NCI-H748 (cell line): Measurements from ENCODE around the gene MLLT10.
"Not testable (repeated sequence)": the region's sequence is repeated elsewhere in the genome, so short reads cannot be mapped to it uniquely, and the experiment has no call there.

ENCODE experiments used
- DNase-seq: peaks from one replicate; lab custom pipeline; 2025; ENCODE audit not compliant: unreplicated experiment; lab: John Stamatoyannopoulos, UW

Gene MLLT10

DNA sequence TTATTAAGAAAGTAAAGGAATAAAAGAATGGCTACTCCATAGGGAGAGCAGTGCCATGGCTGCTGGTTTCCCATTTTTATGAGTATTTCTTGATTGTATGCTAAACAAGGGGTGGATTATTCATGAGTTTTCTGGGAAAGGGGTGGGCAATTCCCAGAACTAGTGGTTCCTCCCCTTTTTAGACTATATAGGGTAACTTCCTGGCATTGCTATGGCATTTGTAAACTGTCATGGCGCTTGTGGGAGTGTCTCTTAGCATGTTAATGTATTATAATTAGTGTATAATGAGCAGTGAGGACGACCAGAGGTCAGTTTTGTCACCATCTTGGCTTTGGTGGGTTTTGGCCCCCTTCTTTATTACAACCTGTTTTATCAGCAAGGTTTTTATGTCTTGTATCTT is 40.5 kb downstream of the MLLT10 start:
- DNase-seq, result not testable (repeated sequence)

DNA sequence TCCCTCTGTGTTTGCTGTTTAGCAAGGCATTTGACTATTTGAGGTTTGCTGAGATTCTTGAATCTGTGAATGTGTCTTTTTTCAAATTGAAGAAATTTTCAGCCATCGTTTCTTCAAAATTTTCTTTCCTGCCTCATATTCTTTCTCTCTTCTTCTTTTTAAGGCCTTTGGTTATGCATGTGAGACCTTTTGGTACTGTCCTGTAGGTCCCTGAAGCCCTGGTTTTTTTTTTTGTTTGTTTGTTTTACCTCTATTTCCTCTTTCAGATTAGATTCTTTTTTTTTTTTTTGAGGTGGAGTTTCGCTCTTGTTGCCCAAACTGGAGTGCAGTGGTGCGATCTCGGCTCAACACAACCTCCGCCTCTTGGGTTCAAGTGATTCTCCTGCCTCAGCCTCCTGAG is 45.3 kb downstream of the MLLT10 start:
- no peak for DNase-seq

DNA sequence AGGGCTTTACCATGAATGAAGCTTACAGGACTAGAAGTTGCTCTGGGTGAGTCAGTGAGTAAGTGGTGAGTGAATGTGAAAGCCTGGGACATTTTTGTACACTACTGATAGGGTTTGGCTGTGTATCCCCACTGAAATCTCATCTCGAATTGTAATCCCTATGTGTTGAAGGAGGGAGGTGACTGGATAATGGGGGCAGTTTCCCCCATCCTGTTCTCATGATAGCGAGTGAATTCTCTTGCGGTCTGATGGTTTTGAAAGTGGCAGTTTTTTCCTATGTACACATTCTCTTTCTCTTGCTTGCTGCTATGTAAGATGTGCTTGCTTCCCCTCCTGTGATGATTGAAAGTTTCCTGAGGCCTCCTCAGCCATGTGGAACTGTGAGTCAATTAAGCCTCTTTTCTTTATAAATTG is 47.4 kb downstream of the MLLT10 start:
- DNase-seq, result not testable (repeated sequence)

DNA sequence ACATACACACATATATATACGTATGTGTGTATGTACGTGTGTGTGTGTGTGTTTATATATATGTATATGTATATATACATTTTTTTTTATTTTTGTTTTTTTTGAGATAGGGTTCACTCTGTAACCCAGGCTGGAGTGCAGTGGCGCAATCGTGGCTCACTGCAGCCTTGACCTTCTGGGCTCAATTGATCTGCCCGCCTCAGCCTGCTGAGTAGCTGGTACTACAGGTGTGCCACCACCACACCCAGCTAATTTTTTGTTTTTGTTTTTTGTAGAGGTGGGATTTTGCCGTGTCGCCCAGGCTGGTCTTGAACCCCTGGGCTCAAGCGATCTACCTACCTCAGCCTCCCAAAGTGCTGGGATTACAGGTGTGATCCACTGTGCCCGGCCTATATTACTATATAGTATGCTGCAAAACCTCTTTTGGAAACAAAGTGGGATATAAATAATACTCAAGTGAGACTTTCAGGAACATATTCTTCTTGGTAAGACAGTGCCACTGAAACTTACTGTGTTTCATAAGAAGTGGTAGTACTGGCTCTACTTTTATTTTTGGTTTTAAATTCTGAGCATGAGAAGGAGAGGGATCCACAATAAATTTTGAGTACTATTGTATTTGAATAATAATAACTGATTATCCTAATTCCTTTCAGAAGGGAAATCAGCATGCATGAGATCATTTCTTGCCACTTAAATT is 51.0 kb downstream of the MLLT10 start:
- no peak for DNase-seq

DNA sequence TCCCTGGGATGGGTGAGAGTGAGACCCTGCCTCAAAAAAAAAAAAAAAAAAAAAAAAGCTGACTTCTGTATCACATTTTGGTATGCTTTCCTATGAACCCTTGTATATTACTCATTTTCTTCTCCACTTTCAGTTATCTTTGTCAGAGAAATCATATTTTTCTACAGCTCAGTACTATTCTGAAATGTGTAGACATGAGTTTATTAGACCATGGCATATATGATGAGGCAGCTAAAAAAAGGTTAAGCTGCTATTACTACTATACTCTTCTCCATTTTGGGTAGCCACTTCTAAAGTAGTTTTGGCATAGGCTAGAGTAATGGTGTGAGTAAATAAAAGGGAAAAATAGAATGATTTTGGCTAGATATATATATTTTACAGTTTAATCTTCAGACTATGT is 53.4 kb downstream of the MLLT10 start:
- DNase-seq, result no peak

DNA sequence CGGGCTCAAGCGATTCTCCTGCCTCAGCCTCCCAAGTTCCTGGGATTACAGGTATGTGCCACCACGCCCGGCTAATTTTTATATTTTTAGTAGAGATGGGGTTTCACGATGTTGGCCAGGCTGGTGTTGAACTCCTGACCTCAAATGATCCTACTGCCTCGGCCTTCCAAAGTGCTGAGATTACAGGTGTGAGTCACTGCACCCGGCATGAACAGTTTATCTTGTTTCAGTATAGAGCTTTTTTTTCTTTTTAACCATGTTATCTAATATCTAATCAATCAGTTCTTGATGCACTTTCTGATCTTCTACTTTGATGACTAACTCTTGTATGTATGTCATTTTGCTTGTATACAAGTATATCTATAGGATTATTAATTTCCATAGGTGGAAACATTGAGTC is 54.1 kb downstream of the MLLT10 start:
- DNase-seq, result not testable (repeated sequence)

DNA sequence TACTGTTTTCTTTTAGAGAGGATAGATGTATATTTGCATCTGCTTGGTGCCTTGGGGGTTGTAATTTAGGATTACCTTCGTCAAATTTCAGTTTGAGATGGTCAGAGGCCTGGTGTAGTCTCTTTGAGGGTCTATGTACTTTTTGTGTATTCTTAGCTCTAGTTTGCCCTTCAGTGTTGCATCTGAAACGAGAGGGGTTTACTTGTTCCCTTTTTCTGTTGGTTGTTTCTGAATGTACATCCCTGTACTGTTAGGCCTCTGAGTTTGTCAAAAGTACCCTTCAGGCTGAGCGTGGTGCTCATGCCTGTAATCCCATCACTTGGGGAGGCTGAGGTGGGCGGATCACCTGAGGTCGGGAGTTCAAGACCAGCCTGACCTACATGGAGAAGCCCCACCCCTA is 60.0 kb downstream of the MLLT10 start:
- DNase-seq, result no peak

DNA sequence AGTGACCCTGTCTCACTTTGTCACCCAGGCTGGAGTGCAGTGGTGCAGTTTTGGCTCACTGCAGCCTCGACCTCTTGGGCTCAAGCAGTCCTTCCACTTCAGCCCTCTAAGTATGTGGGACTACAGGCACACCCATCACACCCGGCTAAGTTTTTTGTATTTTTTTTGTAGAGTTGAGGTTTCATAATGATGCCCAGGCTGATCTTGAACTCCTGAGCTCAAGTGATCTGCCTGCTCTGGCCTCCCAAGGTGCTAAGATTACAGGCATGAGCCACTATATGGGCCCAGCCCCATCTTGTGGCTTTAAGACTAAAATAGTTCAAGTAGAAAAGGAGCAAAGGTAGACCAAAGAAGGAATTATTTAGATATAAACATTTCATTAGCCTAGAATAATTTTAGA is 65.5 kb downstream of the MLLT10 start:
- no peak for DNase-seq

DNA sequence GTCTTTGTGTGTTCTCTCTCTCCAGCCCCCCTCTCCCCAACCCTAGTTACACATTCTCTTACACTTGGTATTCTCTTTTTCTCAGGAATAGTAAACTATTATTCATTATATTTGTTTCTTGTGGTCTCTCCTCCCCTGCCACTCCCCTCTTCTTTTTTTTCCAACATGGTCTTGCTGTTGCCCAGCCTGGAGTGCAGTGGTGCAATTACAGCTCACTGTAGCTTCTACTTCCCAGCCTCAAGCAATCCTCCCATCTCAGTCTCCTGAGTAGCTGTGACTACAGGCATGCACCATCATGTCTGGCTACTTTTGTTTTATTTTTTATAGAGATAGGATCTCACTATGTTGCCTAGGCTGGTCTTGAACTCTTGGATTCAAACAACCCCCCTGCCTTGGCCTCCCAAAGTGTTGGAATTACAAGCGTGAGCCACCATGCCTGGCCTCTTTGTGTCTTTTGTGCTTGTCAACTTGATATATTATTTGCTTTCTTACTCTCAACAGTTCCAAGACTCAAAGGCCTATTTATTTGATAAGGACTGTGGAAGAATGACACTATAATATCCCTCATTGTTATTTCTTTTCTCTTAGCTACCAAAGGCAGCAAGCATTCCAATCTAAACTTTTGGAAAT is 66.9 kb downstream of the MLLT10 start:
- DNase-seq, result no peak

DNA sequence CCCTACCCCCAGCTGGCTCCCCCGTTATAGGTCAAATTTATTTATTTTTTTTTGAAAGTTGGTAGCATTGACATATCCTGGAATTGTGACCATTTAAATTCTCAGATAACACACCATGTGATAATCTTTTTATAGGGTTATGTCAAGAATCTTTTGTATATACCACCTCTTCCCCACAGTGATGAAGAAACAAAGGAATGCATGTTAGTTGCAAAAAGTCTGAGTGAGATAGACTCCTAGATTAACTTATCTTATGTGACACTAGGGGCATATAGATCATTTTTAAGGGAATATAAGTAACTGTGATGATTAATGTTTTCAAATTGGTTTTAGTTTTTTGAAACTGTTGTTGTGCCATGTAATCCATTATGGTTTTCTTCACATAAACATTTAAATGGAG is 68.3 kb downstream of the MLLT10 start:
- no peak for DNase-seq

DNA sequence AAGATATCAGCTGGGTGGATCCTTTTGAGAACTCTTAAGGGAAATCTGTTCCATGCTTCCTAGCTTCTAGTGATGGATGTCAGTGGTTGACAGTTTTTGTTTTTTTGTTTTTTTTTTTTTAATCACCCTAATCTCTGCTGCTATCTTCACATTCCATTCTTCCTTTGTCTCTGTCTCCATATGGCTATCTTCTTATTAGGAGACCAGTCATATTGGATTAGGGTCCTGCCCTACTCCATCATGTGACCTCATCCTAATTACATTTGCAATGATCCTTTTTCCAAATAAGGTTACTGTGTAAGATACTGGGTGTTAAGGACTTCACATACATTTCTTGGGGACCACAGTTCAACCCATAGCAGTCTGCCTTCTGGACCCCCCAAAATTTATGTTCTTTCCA is 69.7 kb downstream of the MLLT10 start:
- DNase-seq, result no peak

DNA sequence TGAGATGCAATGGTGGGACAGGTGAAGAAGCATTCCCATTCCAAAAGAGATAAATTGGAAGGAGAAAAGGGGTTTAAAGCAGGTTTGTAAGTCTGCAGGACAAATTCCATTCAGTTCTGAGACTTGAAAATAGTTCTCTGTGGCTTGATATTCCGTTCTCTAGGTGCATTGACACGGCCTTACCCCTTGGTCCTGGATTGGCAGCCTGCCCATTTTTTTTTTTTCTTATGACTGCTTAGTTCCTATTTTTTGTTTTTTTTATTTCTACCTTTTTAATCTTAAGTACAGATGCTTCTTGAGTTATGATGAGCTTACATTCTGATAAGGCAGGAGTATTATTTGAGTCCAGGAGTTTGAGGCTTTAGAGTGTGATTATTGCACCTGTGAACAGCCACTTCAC is 70.6 kb downstream of the MLLT10 start:
- DNase-seq, result no peak

DNA sequence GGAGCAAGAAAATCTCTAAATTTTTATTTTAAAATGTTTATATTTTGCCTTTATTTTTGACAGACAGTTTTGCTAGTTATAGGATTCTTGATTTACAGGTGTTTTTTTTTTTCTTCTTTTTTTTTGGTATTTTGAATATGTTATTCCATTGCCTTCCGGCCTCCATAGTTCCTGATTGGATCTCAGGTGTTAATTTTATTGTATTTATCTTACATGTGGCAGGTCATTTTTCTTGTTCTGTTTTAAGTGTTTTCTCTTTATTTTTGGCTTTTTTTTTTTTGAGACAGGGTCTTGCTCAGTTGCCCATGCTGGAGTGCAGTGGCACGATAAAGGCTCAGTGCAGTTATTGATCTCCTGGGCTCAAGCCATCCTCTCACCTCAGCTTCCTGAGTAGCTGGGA is 73.9 kb downstream of the MLLT10 start:
- no peak for DNase-seq

DNA sequence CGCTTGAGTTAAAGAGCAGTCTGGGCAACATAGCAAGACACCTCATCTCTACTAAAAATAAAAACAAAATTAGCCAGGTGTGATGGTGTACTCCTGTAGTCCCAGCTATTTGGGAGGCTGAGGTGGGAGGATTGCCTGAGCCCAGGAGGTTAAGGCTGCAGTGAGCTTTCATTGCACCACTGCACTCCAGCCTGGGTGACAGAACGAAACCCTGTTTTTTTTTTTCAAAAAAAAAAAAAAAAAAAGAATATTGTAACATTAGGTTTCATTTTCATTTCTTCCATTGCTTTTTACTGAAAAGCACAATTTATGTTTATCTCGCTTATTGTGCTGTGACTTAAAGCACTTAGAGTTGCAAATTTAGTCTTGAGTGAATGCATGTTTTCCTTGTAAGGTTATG is 80.0 kb downstream of the MLLT10 start:
- no peak for DNase-seq

DNA sequence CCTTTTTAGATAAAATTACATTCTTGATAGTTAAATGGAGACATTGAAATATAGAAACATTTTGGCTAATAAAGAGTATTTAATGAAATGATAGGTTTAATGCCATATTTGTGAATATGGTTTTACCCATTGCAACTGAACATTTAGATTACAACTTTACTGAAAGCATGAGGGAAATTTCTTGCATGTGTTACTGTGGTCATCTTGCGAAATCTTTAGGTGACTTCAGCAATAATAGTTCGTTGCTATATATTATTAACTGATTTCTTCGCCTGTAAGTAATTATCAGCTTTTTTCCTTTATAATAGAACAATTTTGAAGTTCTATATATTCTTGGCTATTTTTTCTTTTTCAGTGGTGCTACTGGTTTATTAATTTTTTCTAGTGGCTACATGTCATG is 83.2 kb downstream of the MLLT10 start:
- no peak for DNase-seq

DNA sequence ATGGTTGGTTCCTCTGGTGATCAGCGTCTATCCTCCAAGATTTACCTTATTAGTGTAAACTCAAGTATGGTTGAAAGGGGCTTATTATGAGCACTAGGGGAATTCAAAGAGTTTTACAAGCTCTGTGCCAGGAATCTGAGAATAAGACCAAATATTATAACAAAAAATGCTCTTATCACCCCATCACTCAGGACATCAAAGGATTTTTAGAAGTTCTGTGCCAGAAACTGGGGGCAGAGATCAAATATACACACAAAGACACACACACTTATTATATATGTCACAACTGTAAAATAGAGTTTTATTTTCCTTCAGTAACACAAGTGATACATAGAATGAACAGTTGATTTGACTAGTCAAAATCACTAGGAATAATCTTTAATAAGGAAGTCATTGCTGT is 89.3 kb downstream of the MLLT10 start:
- DNase-seq, result no peak

DNA sequence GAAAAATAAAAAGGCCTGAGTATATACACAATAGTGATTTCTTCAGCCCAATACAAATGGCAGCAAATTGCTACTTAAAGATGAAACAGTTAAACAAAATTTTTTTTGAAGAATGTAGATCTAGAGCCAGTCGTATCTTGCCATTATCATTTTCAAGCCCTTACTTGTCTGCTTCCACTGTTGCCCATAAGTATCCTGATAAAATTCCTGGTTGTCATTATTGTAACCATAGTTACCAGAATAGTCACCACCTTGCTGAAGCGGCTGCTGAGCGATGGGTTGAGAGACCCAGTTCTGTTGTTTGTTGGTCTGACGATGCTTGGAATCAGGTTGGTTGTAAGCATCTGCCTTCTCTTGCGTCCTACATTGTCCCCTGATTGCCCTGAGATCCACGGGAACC is 90.4 kb downstream of the MLLT10 start:
- DNase-seq, result not testable (repeated sequence)

DNA sequence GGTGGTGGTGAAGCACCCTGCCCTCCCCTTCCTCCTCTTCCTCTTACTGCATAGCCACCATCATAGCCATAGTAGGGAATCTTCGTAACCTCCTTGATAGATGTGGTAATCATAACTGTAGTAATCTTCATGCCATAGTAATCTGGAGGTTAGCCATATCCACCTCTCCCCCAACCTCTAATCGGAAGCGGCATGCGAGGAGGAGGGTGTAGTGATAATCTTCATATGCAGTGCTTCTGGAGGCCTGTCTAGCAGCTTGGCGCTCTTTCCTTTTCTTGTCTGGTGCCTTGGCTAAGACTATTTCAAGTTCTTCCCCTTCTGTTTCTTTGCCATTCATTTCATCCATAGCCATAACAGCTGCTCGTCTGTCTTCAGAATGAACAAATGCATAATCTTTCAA is 90.9 kb downstream of the MLLT10 start:
- no peak for DNase-seq

DNA sequence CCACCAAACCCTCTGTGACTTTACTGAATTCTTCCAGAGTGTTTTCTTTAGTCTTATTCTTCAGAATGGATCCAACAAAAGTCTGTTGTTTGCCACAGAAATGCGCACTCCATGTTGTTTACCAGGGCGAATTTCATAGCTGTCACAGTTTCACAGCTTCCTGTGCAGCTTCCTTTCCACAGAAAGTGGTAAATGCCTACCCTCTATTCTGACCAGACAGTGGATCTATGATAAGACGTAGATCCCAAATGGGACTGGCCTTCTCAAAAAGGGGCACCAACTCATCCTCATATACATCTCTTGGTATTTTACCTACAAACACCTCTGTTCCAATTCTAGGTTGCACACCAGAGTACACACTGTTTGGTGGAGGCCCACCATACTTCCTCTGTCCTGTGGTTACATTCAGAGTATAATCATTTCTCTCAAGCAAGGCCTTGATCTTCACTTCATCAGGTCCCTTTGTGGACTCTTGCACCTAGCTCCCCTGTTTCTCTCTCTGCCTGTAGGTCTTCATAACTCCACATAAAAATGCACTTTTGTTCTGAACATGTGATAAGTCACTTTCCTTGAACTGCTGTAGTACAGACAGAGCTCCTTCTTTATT is 91.7 kb downstream of the MLLT10 start:
- DNase-seq, result no peak

DNA sequence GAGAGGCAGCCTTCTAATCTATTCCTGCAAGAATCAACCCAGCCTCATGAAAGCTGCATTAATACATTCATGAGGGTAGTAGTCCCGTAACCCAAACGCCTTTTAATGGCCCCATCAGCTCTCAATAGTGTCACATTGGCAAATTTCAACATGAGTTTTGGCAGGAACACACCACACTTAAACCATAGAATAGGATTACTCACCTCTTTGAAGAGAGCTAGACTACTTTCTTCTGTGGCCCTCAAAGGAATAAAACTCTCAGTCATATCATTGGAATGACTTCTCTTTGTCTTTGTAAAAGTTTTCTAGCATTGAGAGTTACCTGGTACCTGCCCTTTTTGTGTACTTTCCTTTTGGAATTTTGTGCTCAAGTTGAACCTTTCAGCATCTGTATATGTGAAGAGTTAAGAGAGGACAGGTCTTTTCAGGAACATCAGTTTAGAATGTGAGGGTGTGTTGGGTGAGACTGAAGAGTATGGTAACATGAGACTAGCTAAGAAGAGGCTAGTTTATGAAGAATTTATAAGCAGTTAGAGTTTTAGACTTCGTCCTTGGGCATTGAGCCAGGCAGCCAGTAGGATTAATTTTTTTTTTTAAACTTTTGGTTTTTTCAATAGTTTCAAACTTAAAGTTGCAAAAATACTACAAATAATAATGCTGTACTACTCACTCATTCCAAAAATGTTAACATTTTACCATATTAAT is 92.6 kb downstream of the MLLT10 start:
- no peak for DNase-seq

DNA sequence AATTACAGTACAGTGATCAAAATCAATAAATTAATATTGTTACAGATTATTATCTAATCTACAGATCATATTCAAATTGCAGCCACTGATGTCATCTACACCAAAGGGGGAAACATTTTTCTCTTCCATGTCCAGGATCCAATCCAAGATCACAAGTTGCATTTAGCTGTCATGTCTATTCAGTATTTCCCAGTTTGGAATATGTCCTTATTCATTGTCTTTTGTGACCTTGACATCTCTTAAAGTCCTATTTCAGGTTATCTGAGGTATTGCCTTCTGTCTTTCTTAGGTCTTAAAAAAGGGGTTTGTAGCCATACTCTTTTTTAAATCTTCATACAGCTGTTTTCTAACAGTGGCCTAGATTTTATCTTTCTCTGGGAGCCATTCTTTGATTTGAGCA is 93.3 kb downstream of the MLLT10 start:
- no peak for DNase-seq

DNA sequence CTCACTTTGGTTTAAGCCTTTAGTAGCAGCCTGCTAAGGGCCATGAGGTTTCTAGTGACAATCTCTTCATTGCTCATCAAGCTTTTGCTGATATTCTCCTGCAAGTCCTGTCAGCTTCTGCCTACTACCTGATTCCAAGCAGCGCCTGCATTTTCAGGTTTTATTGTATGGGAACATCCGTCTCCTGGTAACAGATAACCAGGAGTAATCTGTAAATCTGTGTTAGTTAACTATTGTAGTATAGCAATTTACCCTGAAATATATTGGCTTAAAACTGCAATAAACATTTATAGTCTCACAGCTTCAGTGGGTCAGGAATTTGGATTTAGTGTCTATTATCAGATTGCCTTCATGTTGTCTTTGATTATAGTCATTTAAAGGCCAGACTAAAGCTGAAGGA is 94.0 kb downstream of the MLLT10 start:
- DNase-seq, result no peak
